Smooth muscle cell (in vitro differentiated cells): ENCODE measurements around the gene PGAP1. TPM values are rescaled to one million over a fixed set of nuclear protein-coding genes. Genes with fewer than 3 reads are reported as not detected.
A peak's percentile ranks its signal among the peaks of the same experiment; 100 is the strongest.

Experiments
- DNase-seq: peaks from one replicate; lab custom pipeline; 2025; ENCODE audit not compliant: unreplicated experiment; lab: John Stamatoyannopoulos, UW
- H2AFZ ChIP-seq: fragments of 200-600 bp; sonication (generic); 2 replicates; pipeline ENCODE4 v1.6.0; 2016; ENCODE audit warnings: antibody characterized with exemption, low read depth, mild to moderate bottlenecking
- H3F3A ChIP-seq: fragments of 200-600 bp; sonication (generic); 2 replicates; pipeline ENCODE4 v1.6.0; 2017; ENCODE audit warnings: antibody characterized with exemption, low read depth
- H3K27ac ChIP-seq: fragments of 200-600 bp; sonication (generic); 2 replicates; pipeline ENCODE4 v1.5.1; 2016; ENCODE audit warnings: low read depth, mild to moderate bottlenecking
- H3K27me3 ChIP-seq: fragments of 200-600 bp; sonication (generic); 2 replicates; pipeline ENCODE4 v1.6.1; 2016; ENCODE audit warnings: low read depth, mild to moderate bottlenecking
- H3K36me3 ChIP-seq: fragments of 200-600 bp; sonication (generic); 2 replicates; pipeline ENCODE4 v1.5.1; 2016; ENCODE audit warnings: low read depth
- H3K4me1 ChIP-seq: fragments of 200-600 bp; sonication (generic); 2 replicates; pipeline ENCODE4 v1.5.1; 2016; ENCODE audit warnings: low read depth
- H3K4me2 ChIP-seq: fragments of 200-600 bp; sonication (generic); 2 replicates; pipeline ENCODE4 v1.6.0; 2016; ENCODE audit warnings: mild to moderate bottlenecking
- H3K4me3 ChIP-seq: fragments of 200-600 bp; sonication (generic); 2 replicates; pipeline ENCODE4 v1.5.1; 2016; ENCODE audit warnings: mild to moderate bottlenecking
- H3K79me2 ChIP-seq: fragments of 200-600 bp; sonication (generic); 2 replicates; pipeline ENCODE4 v1.6.0; 2016; ENCODE audit warnings: low read depth, mild to moderate bottlenecking
- H3K9ac ChIP-seq: fragments of 200-600 bp; sonication (generic); 2 replicates; pipeline ENCODE4 v1.6.0; 2016; ENCODE audit warnings: low read depth
- H3K9me3 ChIP-seq: fragments of 200-600 bp; sonication (generic); replicated peaks from 2 replicates; pipeline ENCODE4 v1.5.1; 2016; ENCODE audit warnings: low read depth
- H4K20me1 ChIP-seq: fragments of 200-600 bp; sonication (generic); 2 replicates; pipeline ENCODE4 v1.6.0; 2016; ENCODE audit warnings: low read depth
- CTCF ChIP-seq: fragments of 200-600 bp; sonication (generic); IDR thresholded peaks from 2 replicates; pipeline ENCODE4 v1.5.1; 2017; ENCODE audit warnings: borderline replicate concordance, mild to moderate bottlenecking, antibody characterized with exemption; ENCODE audit not compliant: insufficient read depth, poor library complexity, severe bottlenecking
- WGBS: methylation state at CpG from one replicate; pipeline ENCODE4 v1.1.7; 2016; ENCODE audit warnings: low lambda C conversion rate; 5-methylcytosine and 5-hydroxymethylcytosine counted together
- polyA plus RNA-seq: library from polyadenylated mRNA; unstranded; fragments of >200 nt; fragmentation: Nextera tagmentation; extraction: Ambion mirVana; gene quantifications from 2 replicates; pipeline ENCODE4 v1.2.1, GENCODE V29; 2016
- total RNA-seq: library from RNA; depleted of rRNA; stranded (reverse); fragments of >200 nt; gene quantifications from 2 replicates; pipeline ENCODE4 v1.2.3, GENCODE V29; 2014

Gene PGAP1
- total and polyA plus RNA-seq, 2 experiments from 2014 or later = 1.8 to 30.5 TPM

GRCh38 chr2:196802401-196802800 is 124.1 kb downstream of the PGAP1 start:
- Histone ChIP-seq H3K27ac (no peak overlapping the region), H3K4me1 (peaks cover 6% of the 10 kb centered on the region), H3K4me2 (no peak overlapping the region), H3F3A (no peaks in the 10 kb centered on the region), H3K36me3 (no peaks in the 10 kb centered on the region), H3K79me2 (peaks cover 14% of the 10 kb centered on the region), H3K9me3 (no peaks in the 10 kb centered on the region), H2AFZ (no peak overlapping the region), H3K27me3 (peaks cover 23% of the 10 kb centered on the region), H3K9ac (no peak overlapping the region), H3K4me3 (no peak overlapping the region), H4K20me1 (no peaks in the 10 kb centered on the region)
- TF ChIP-seq CTCF = no peak
- DNase-seq = no peak
- 98% methylated on average over 2 of the region's 2 CpGs for WGBS

GRCh38 chr2:196801674-196802261 is 124.7 kb downstream of the PGAP1 start:
- Histone ChIP-seq H3F3A (no peaks in the 10 kb centered on the region), H3K9me3 (no peaks in the 10 kb centered on the region), H3K4me1 (peaks cover 6% of the 10 kb centered on the region), H3K9ac (no peak overlapping the region), H4K20me1 (no peaks in the 10 kb centered on the region), H3K27ac (no peak overlapping the region), H3K27me3 (peaks cover 23% of the 10 kb centered on the region), H3K36me3 (no peaks in the 10 kb centered on the region), H3K4me3 (no peak overlapping the region), H2AFZ (no peak overlapping the region), H3K4me2 (no peak overlapping the region), H3K79me2 (peaks cover 14% of the 10 kb centered on the region)
- TF ChIP-seq CTCF = no peak
- no peak for DNase-seq
- WGBS = 49% methylated on average over 2 of the region's 2 CpGs

- H2AFZ ChIP-seq = peak overlapping the region; percentile 93
- H3K27me3 ChIP-seq = peaks cover 4% of the 10 kb centered on the region
- H3K36me3 ChIP-seq = peaks cover 5% of the 10 kb centered on the region
- no peak for DNase-seq
- TF ChIP-seq CTCF = no peak
- H4K20me1 ChIP-seq = peaks cover under 1% of the 10 kb centered on the region
- peak overlapping the region; percentile 76 for H3K4me3 ChIP-seq
- peaks cover 6% of the 10 kb centered on the region for H3K4me1 ChIP-seq
- H3K27ac ChIP-seq = peak overlapping the region; percentile 14
- peak overlapping the region; percentile 83 for H3K9ac ChIP-seq
- 12% methylated on average over 10 of the region's 10 CpGs for WGBS
- peaks cover 14% of the 10 kb centered on the region for H3K79me2 ChIP-seq
- H3K9me3 ChIP-seq = no peaks in the 10 kb centered on the region
- H3K4me2 ChIP-seq = peak overlapping the region; percentile 99
- H3F3A ChIP-seq = no peaks in the 10 kb centered on the region
These were observed 127.5 kb downstream of the PGAP1 start for GRCh38 chr2:196798980-196799379.

GRCh38 chr2:196792865-196793264 is 133.6 kb downstream of the PGAP1 start:
- Histone ChIP-seq H3F3A (no peaks in the 10 kb centered on the region), H3K27me3 (no peaks in the 10 kb centered on the region), H3K4me1 (no peaks in the 10 kb centered on the region), H3K9ac (no peak overlapping the region), H4K20me1 (peaks cover 3% of the 10 kb centered on the region), H3K79me2 (no peaks in the 10 kb centered on the region), H3K9me3 (no peaks in the 10 kb centered on the region), H3K27ac (no peak overlapping the region), H2AFZ (no peak overlapping the region), H3K4me3 (no peak overlapping the region), H3K4me2 (no peak overlapping the region), H3K36me3 (peaks cover 37% of the 10 kb centered on the region)
- WGBS = 98% methylated on average over 3 of the region's 3 CpGs
- DNase-seq = no peak
- TF ChIP-seq CTCF = no peak
